Measurements from ENCODE around the gene PRDX3.
"Not testable (repeated sequence)": the region's sequence is repeated elsewhere in the genome, so short reads cannot be mapped to it uniquely, and the experiment has no call there.

Gene PRDX3

GRCh38 chr10:119149157-119149556 is 29.5 kb downstream of the PRDX3 start:
- DNase-seq (ENCODE audit: extremely low read depth, low read depth), result no peak

GRCh38 chr10:119143657-119144056 is 35.0 kb downstream of the PRDX3 start:
- TF ChIP-seq, protein P1, sequence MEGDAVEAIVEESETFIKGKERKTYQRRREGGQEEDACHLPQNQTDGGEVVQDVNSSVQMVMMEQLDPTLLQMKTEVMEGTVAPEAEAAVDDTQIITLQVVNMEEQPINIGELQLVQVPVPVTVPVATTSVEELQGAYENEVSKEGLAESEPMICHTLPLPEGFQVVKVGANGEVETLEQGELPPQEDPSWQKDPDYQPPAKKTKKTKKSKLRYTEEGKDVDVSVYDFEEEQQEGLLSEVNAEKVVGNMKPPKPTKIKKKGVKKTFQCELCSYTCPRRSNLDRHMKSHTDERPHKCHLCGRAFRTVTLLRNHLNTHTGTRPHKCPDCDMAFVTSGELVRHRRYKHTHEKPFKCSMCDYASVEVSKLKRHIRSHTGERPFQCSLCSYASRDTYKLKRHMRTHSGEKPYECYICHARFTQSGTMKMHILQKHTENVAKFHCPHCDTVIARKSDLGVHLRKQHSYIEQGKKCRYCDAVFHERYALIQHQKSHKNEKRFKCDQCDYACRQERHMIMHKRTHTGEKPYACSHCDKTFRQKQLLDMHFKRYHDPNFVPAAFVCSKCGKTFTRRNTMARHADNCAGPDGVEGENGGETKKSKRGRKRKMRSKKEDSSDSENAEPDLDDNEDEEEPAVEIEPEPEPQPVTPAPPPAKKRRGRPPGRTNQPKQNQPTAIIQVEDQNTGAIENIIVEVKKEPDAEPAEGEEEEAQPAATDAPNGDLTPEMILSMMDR (IDR thresholded peaks at IDR 0.05; ENCODE audit: low read depth, low read length), result no peak
- no peak for DNase-seq (ENCODE audit: extremely low read depth, low read depth)

More at GRCh38 chr10:119149157-119149556, 29.5 kb downstream of the PRDX3 start:
- TF ChIP-seq, protein P1 (IDR thresholded peaks at IDR 0.05; ENCODE audit: low read depth, low read length), result no peak

DNA sequence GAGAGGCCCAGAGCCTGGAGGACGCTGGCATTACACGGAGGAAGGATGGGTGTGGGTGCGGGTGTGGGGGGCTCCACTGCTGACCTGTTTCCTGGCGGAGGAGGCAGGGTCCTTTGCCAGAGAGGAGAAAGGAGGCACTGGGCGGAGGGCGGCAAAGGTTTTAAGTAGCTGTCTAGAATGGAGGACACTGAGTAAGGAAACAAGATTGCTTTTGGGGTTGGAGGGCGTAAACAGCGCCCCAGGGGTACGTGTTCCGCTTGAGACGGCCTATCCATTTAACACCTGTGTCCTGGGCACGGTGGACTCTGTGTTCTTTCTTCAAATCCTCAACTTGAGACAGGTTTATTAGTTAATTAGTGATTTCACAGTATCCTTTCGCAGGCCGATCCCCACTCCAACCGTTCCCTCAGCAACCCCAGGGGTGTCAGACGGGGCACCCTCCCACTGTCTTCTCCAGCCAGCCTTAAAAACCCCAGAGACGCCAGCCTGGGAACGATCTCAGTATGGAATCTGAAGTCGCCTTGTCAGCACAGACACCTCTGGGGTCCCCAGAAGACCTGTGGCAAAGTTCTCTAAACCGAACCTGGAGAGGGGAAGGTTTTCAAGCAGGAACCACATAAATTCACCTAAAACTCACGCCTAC is 37.9 kb downstream of the PRDX3 start:
- TF ChIP-seq, protein P1 (IDR thresholded peaks at IDR 0.05; ENCODE audit: low read depth, low read length), result no peak
- no peak for DNase-seq (ENCODE audit: extremely low read depth, low read depth)

- no peak for DNase-seq (ENCODE audit: extremely low read depth, low read depth)
- TF ChIP-seq, protein P1 (IDR thresholded peaks at IDR 0.05; ENCODE audit: low read depth, low read length), result peak; percentile 53
These were observed 39.0 kb downstream of the PRDX3 start for GRCh38 chr10:119139464-119140067.

DNA sequence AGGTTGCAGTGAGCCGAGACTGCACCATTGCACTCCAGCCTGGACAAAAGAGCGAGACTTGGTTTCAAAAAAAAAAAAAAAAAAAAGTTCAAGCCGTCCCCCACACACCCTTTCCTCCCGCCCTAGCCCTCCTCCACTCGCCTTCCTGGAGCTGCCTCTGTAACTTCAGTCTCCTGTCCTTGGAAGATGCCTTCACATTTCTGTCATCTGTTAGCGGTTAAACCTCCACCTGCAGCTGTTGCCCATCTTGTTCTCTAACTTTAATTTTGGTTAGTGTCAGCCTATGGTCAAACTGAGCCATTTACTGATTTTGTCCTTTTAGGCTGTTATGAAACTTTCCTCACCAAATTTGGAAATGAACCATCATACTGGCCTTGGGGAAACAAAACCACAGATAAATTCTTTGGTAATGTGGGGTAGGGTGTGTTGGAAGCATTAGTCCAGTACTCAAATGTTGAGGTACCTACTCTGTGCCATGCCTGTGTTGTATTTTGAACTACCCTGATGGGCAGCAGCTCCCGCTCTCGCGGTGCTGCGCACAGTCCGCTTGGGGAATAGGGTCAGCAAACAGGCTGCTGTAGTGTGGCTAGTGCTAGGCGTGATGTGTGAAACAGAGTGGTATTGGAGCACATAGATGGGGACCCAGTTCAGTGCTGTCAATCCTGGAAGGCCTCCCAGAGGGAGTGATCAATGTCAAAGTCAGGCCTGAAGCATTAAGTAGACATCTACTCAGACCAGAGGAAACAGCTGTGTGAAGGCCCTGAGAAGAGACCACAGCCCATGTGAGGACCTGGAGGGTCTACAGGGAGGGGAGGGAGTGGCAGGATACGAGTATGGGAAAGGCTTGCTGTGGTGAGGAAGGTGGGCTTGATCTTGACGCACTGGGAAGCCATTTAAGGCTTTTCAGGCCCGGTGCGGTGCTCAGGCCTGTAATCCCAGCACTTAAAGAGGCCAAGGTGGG is 40.0 kb downstream of the PRDX3 start:
- no peak for DNase-seq (ENCODE audit: extremely low read depth, low read depth)
- TF ChIP-seq, protein P1 (IDR thresholded peaks at IDR 0.05; ENCODE audit: low read depth, low read length), result no peak

DNA sequence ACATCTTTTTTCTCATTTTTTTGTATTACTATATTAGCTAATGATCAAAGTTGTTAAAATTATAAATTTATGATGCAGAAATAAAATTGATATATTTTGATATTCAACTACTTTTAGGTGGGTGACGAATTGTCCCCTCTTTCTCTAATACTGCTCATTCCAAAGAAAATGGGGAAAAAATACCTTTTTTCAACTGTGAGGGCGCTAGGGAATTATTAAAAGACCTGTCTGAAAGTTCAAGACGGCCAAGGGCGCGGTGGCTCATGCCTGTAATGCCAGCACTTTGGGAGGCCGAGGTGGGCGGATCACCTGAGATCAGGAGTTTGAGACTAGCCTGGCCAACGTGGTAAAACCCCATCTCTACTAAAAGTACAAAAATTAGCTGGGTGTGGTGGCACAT is 40.7 kb downstream of the PRDX3 start:
- DNase-seq (ENCODE audit: extremely low read depth, low read depth), result not testable (repeated sequence)

- no peak for DNase-seq (ENCODE audit: extremely low read depth, low read depth)
- TF ChIP-seq, protein P1 (IDR thresholded peaks at IDR 0.05; ENCODE audit: low read depth, low read length), result no peak
These were observed 42.5 kb downstream of the PRDX3 start for GRCh38 chr10:119136084-119136483.
